B cell (primary cell): Measurements from ENCODE around the gene ATXN7L3.

Experiments
- EZH2 ChIP-seq: IDR thresholded peaks from 2 replicates; pipeline ENCODE4 v1.6.1; 2012; ENCODE audit warnings: borderline replicate concordance, low read depth, mild to moderate bottlenecking, moderate library complexity, low read length; ENCODE audit not compliant: insufficient read depth, poor library complexity, severe bottlenecking
- TF ChIP-seq, protein P1 (sequence below): fragments of 200-600 bp; IDR thresholded peaks from one replicate; pipeline ENCODE4 v1.8.0; 2022; ENCODE audit warnings: antibody characterized with exemption, mild to moderate bottlenecking

DNA sequence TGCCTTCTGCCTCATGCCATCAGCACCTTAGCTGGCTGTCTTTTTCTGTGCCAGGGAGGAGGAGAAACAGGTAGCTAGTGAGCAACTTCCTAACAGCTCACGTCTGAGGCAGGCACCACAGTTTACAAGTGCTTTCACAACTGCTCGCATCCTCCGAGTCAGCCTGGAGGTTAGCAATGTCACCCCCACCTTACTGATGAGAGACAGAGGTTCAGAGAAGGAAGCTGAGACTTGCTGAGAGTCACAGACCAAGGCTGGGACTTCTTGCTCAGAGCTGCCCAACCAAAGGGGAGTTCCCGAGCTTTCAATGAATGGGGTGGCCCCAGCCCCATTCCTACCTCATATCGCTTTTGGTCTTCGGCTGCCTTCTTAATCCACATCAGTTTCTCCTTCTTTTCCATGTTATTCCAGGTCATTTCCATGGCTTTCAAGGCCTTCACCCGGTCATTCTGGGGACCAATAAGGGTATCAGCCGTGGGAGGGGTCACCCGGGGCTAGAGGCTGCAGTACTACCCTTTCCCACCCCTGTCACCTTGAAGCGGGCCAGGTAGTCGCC, 10.2 kb upstream of the ATXN7L3 start:
- TF ChIP-seq, protein P1, sequence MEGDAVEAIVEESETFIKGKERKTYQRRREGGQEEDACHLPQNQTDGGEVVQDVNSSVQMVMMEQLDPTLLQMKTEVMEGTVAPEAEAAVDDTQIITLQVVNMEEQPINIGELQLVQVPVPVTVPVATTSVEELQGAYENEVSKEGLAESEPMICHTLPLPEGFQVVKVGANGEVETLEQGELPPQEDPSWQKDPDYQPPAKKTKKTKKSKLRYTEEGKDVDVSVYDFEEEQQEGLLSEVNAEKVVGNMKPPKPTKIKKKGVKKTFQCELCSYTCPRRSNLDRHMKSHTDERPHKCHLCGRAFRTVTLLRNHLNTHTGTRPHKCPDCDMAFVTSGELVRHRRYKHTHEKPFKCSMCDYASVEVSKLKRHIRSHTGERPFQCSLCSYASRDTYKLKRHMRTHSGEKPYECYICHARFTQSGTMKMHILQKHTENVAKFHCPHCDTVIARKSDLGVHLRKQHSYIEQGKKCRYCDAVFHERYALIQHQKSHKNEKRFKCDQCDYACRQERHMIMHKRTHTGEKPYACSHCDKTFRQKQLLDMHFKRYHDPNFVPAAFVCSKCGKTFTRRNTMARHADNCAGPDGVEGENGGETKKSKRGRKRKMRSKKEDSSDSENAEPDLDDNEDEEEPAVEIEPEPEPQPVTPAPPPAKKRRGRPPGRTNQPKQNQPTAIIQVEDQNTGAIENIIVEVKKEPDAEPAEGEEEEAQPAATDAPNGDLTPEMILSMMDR = no peak
- TF ChIP-seq EZH2 = no peak
